DOHH2 (cell line): Measurements from ENCODE around the gene ZBTB7C.

Experiments used
- EZH2phosphoT487 ChIP-seq: fragments of 200-600 bp; sonication (generic); IDR thresholded peaks from 2 replicates; pipeline ENCODE4 v1.6.1; 2017; ENCODE audit warnings: borderline replicate concordance, mild to moderate bottlenecking, antibody characterized with exemption, low read length, moderate library complexity, mixed read lengths
- TF ChIP-seq, protein P1 (sequence below): fragments of 200-600 bp; sonication (generic); IDR thresholded peaks from one replicate; pipeline ENCODE4 v1.5.1; 2014; ENCODE audit warnings: antibody characterized with exemption, mild to moderate bottlenecking, low read depth, low read length; ENCODE audit not compliant: poor library complexity, severe bottlenecking

GRCh38 chr18:48256848-48257247 lies 152.3 kb downstream of the ZBTB7C start:
- TF ChIP-seq, protein P1, sequence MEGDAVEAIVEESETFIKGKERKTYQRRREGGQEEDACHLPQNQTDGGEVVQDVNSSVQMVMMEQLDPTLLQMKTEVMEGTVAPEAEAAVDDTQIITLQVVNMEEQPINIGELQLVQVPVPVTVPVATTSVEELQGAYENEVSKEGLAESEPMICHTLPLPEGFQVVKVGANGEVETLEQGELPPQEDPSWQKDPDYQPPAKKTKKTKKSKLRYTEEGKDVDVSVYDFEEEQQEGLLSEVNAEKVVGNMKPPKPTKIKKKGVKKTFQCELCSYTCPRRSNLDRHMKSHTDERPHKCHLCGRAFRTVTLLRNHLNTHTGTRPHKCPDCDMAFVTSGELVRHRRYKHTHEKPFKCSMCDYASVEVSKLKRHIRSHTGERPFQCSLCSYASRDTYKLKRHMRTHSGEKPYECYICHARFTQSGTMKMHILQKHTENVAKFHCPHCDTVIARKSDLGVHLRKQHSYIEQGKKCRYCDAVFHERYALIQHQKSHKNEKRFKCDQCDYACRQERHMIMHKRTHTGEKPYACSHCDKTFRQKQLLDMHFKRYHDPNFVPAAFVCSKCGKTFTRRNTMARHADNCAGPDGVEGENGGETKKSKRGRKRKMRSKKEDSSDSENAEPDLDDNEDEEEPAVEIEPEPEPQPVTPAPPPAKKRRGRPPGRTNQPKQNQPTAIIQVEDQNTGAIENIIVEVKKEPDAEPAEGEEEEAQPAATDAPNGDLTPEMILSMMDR = no peak
- TF ChIP-seq EZH2phosphoT487 = no peak
